Eye (tissue), 1 donor: Measurements from ENCODE around the gene MEI1.
A peak's percentile ranks its signal among the peaks of the same experiment; 100 is the strongest.
"Not testable (repeated sequence)": the region's sequence is repeated elsewhere in the genome, so short reads cannot be mapped to it uniquely, and the experiment has no call there.

Experiments used
- DNase-seq: peaks from one replicate; pipeline ENCODE4 v3.0.0-alpha.2; 2015

MEI1 gene, protein sequence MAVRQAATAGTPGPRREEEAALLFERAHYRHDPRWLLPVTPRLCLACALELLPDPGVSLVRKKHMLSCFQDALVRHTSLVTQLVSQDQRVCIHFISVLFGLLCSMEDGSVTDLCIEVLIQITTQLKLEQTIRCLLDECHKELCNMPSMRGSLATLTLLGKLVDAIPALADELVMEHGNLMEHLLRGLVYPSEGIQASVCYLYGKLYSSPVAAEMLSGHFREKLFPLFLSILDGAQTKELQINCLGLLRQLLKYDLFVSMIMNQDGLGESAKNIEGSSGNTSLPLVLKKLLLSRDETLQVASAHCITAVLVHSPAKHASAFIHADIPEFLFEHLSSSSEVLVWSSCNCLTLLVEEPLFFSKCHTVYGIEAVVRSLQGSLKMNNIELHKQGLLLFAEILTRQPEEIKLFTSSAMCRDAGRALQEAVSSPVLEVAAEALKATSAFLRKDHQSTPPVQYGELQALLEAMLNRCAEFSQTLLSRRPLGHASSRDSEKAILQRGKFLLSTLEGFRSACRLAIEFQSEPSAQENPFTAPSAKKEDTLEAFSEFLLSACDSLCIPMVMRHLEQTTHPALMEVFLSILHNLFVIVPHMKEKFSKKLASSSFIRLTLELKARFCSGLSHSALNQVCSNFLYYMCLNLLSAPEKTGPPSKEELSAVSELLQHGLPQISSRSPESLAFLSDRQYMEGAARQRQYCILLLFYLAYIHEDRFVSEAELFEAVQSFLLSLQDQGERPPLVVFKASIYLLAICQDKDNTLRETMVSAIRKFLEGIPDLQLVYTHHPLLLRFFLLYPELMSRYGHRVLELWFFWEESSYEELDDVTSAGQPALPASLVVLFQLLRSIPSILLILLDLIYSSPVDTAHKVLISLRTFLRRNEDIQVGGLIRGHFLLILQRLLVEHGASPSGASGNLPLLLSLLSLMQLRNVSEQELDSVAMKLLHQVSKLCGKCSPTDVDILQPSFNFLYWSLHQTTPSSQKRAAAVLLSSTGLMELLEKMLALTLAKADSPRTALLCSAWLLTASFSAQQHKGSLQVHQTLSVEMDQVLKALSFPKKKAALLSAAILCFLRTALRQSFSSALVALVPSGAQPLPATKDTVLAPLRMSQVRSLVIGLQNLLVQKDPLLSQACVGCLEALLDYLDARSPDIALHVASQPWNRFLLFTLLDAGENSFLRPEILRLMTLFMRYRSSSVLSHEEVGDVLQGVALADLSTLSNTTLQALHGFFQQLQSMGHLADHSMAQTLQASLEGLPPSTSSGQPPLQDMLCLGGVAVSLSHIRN

DNA sequence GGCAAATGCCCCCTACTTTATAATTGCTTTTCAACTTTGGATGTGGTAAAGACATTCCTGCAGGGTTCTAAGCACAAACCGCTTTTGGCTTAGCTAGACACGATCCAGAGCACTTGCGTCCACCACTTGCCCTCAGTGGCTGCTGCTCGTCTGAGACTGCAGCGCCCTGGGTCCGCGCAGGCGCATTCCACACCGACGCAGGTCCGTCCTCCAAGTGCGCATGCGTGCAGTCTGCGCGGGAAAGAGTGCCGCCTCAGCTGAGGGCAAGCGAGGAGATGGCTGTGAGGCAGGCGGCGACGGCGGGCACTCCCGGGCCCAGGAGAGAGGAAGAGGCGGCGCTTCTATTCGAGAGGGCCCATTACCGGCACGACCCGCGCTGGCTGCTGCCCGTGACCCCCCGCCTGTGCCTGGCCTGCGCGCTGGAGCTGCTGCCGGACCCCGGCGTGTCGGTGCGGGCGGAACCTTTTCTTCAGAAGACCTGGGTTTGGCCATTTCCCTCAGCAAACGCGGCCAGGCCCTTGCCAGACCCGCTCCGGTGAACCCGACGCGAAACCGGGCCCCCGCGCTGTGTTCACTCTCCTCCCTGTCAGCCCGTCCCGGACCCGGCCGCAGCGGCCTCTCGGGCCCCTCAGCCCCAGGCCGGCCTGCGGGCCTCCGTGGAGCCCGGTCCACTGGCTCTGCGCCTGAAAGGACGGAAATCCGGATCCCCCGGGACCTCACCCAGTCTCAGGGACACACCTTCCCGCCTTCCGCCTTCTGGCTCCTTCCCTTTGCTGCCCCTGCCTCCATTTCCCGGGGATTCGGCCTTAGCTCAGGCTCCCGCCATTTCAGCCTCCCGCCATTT lies at the start of gene MEI1:
Gene MEI1, plus strand, starts transcription at position 240 of the 844 bp plus-strand sequence. Its CDS starts 36 bp downstream, at position 276.
- DNase-seq = peak; percentile 93

DNA sequence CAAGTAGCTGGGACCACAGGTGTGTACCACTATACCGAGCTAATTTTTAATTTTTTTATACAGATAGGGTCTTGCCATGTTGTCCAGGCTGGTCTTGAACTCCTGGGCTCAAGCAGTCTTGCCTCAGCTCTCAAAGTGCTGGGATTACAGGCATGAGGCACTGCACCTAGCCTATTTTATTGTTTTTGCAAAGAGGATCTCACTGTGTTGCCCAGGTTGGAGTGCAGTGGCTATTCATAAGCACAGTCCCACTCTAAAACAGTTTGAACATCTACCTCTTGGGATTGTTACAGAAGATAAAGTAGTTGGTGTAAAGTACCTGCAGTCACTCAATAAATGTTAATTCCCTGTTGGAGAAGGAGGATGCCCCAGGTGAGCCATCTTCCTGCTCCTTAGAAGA lies 49.1 kb upstream of the MEI1 start:
- DNase-seq = no peak

DNA sequence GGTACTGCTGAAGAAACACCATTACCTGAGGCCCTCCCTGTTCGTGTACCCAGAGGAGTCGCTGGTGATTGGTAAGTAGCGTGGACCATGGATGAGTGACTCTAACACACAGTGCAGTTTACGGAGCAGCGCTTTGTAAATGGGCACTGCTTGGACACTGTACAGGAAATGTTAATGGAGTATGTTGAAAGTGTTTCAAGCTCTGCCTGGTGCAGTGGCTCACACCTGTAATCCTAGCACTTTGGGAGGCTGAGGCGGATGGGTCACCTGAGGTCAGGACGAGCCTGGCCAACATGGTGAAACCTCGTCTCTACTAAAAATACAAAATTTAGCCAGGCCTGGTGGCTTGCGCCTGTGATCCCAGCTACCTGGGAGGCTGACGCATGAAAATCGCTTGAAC lies 48.5 kb upstream of the MEI1 start:
- DNase-seq = no peak

DNA sequence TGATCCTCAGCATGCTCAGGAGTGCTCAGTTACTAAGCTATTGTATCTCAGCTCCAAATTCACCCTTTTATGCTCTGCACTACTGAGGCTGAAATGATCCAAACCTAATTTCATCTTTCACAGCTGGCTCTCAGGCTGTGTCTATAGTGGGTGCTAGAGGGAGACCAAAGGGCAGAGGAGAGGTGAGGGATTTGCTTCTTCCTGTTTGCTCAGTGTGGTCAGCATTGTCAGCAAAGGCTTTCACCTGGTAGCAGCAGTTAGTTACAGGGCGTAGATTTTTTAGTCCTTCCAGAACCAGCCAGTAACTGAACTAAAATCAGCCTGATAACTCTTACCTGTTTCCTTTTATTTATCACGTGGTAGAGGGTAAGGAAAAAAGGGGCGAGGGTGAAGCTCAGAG lies 45.0 kb upstream of the MEI1 start:
- no peak for DNase-seq

DNA sequence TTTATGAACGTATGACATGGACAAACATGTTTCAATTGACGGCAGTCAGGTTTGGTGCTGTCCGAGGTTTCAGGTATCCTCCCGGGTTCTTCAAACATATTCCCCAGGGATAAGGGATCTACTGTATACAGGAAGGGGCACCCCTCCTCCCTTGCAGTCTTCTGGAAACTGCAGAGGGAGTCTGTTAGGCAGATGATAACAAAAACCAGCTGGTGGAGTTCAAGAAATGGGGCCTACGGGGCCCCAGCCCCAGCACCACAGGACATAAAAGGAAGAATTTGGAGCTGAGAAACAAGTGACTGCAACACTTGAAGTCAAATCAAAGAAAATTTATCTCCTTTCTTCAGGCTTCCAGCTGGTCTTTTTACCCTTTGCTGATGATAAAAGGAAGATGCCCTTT lies 42.7 kb upstream of the MEI1 start:
- no peak for DNase-seq

DNA sequence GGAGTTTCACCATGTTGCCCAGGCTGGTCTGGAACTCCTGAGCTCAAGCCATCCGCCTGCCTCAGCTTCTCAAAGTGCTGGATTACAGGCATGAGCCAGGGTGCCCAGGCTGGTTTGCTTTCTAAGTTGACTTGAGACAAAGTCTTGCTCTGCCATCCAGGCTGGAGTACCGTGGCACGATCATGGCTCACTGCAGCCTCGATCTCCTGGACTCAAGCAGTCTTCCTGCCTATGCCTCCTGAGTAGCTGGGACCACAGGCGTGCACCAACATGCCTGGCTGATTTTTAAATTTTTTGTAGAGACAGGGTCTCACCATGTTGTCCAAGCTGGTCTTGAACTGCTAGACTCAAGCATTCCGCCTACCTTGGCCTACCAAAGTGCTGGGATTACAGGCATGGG lies 41.6 kb upstream of the MEI1 start:
- DNase-seq = no peak

DNA sequence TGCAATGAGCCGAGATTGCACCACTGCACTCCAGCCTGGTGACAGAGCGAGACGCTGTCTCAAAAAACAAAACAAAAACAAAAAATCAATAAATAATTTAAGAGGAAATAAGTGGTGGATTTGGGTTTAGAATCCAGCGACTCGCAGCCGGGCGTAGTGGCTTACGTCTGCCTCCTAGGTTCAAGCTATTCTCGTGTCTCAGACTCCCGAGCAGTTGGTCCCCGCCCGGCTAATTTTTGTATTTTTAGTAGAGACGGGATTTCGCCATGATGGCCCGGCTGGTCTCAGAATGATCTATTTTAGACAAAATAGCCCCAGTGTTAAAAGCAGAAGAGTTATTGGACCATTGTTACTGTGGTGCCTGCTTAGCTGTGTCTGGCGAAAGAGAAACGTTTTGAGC lies 40.4 kb upstream of the MEI1 start:
- no peak for DNase-seq

DNA sequence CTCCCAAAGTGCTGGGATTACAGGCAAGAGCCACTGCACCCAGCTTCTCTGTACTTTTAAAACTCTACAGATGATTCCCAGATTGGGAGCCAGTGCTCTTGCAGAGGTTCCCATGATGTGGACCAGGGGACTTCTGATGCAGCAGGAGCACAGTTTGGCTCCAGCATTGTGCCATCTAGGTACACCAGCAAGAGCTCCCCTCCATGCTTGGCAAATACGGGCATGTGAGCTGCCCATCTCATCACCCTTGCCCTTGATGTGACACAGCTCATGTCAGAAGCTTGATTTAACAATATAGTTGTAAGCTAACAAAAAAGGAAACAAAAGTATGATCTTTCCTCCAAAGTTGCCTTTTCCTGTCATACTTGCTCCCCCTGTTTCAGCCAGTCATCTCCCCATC lies 39.4 kb upstream of the MEI1 start:
- no peak for DNase-seq

DNA sequence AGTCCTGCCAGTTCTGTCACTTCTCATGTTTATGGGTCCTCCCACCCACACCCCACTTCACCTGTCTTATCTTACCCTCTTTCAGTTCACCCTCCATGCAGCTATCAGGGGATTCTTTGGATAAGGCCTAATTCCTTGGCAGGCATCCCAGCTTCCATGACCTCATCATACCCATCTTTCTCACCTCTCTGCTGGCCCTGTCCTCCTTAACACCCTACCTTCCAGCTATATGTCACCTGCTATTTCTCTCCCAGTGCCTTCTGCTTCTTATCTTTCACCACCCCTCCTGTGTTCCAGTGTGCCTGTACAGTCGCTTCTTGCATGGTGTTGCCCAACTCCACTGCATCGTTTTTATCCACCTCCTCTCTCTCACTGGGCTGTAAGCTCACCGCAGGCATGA lies 38.9 kb upstream of the MEI1 start:
- no peak for DNase-seq

DNA sequence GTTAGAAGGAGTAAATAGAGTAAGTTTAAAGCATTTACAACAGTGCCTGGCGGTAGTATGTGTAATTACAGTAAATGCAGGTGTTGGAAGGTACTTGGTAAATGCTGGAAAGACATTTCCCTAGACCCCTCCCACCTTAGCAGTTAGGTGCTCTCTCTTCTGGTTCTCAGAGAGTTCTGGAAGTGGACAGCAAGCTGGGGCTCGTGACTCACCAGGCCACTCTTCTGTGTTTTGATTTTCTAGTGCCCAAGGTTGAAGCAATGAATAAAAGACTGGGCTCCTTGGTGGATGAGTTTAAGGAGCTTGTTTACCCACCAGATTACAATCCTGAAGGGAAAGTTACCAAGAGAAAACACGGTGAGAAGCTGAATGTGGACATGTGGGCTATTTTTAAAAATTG lies 38.2 kb upstream of the MEI1 start:
- no peak for DNase-seq

DNA sequence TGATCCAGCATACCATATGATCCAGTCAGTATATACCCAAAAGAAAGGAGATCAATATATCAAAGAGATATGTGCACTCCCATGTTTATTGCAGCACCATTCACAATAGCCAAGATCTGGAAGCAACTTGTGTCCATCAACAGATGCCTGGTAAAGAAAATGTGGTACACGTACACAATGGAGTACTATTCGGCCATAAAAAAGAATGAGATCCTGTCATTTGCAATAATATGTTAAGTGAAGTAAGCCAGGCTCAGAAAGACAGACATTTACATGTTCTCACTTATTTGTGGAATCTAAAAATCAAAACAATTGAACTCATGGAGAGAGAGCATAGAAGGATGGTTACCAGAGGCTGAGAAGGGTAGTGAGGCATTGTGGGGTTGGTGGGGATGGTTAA lies 37.6 kb upstream of the MEI1 start:
- DNase-seq = no peak

DNA sequence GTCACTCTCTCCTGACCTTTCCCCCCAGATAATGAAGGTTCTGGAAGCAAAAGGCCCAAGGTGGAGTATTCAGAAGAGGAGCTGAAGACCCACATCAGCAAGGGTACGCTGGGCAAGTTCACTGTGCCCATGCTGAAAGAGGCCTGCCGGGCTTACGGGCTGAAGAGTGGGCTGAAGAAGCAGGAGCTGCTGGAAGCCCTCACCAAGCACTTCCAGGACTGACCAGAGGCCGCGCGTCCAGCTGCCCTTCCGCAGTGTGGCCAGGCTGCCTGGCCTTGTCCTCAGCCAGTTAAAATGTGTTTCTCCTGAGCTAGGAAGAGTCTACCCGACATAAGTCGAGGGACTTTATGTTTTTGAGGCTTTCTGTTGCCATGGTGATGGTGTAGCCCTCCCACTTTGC lies 35.7 kb upstream of the MEI1 start:
- DNase-seq = not testable (repeated sequence)

DNA sequence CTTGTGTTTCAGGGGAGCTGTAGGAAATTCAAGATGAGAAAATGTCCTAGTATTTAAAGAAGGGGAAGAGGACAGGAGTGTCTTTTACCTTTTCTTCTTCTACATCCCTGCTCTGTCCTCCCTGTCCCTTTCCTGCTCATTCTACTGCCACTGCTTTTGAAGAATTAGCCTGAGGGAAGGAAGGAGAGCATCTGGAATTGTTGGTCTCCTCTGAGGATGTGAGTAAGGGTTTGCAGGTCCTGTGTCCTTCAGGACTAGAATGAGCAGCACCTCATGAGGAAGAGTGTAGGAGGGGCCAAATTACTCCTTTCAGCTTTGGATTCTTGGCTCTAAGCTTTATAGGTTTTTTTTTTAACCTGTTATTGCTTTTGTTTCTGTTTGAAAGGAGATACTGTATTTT lies 34.8 kb upstream of the MEI1 start:
- DNase-seq = no peak

DNA sequence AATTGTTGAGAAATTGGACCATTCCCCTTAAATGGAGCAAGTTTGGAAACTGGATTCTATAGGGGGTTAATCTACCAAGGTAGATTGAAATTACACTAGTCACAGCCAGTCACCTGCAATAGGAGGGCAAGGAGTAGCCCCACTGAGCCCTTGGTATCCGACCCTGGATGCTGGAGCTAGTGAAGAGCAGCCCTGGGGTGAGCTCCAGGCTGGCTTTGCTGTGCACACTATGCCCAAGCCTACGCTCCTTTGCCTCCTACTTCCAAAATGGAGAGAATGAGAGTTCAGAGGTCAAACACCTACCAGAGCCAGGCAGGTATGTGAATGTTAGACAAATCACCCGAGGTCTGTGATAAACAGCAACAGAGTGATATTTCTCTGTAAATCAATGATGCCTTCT lies 34.4 kb upstream of the MEI1 start:
- DNase-seq = no peak

DNA sequence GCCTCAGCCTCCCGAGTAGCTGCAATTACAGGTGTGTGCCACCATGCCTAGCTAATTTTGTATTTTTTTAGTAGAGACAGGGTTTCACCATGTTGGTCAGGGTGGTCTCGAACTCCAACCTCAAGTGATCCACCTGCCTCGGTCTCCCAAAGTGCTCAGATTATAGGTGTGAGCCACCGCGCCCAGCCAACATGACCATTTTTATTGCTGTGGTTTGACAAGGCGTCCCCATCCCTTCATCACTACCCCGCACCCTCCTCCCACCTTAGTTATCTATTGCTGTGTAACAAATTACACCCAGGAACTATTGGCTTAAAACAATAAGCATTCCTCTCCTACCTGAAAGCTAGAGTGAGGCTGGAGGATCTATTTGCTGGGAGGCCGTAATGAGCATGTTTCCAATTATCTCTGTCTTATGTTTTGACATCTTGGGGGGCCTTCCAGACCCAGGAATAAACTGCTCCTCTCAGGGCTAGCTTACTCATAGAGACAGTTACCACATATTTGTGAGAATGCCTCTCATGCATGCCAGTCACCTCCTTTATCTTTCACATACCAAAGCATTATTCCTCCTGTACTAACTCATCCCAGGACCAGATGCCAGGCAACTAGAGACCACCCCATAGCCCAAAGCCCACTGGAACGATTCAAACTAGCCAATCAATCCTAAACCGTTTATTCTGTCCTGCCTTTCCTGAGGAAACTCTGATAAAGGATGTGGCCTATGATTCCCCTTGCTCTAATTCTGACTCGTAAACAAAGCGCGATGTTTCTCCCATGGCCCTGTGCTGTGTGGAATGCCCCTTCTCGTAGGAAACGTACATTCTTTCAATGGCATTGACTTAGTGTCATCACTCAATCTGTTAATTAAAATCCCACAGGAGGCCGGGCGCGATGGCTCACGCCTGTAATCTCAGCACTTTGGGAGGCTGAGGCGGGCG lies 30.1 kb upstream of the MEI1 start:
- no peak for DNase-seq

DNA sequence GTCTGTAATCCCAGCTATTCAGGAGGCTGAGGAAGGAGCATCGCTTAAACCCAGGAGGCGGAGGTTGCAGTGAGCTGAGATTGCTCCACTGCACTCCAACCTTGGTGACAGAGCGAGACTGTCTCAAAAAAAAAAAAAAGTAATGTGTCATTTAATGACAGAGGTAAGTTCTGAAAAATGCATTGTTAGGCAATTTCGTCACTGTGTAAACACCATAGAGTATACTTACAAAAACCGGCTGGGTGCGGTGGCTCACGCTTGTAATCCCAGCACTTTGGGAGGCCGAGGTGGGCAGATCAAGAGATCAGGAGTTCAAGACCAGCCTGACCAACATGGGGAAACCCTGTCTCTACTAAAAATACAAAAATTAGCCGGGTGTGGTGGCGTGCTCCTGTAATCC lies 27.2 kb upstream of the MEI1 start:
- DNase-seq = not testable (repeated sequence)

DNA sequence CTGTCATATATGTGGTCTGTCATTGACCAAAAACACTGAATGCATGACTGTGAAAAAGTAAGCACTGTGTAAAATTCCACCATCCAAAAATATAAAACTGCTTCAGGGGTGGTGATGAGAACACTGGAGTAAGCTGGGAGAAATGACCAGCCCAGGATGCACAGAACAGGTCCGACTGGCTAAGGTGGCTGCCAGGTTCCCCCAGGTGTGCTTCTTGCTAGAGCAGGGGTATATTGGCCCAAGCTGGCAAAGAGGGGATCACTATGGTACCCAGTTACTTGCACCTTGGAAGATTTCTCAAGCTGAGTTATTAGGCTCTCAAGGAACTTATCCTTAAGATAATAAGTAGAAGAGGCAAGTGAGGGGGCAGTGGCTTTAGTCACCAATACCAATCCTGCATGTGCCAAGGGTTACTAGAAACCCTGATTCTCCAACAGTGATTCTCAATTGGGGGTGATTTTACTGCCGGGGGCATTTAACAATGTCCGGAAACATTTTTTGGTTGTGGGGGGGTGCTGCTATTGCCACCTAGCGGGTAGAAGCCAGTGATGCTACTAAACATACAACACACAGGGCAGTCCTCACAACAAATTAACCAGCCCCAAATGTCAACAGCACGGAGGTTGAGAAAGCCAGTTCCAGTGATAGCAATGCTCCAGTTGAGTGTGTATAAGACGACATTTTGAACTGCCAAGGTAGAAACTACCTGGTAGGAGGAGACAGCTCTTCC lies 26.4 kb upstream of the MEI1 start:
- no peak for DNase-seq

DNA sequence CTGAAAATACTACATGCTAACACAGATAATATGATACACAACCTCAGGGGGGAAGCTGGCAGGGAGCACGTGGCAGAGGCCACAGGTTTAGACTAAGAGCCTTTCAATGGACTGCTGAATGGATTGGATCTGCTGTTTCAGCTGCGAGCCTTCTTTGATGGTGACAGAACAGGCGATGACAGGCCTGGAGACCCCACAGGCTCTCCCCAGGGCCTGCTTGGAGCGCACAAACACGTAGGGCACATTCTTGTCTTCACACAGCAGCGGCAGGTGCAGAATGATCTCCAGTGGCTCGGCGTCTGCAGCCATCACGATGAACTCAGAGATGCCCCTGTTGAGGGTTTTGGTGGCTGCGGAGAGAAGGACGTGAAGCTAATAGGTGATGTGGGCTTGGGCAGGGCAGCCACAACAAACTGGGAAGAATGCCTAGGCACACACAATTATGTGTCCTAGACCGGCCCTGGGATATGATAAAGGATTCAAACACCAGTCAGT lies 24.4 kb upstream of the MEI1 start:
- DNase-seq = no peak

DNA sequence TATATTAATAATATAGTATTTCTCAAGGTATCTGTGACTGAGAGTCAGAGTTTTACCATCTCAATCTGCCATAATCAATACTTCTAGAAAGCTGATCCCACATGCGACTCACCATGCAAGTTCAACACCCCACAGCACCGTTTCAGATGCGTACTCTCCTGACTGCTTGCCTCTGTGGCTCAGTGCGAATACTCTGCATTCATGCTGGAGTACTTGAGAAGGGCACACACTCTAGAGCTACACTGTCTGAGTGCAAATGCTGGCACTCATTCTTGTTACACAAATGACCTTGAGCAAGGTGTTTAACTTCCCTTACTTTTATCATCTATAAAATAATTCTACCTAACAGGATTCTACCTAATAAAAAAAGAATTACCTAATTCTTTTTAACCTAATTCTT lies 23.2 kb upstream of the MEI1 start:
- DNase-seq = no peak

DNA sequence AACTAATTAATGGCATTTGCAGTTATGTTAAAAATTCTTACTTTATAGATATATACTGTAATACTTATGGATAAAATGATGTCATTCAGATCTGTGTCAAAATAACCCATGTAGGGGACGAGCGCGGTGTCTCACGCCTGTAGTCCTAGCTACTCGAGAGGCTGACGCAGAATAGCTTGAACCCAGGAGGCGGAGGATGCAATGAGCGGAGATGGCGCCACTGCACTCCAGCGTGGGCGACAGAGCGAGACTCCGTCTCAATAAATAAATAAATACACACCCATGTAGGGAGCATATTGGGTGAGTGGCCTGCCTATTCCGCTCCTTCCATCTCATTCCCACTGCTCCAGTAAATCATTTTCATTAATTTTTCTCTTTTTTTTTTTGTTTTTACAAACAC lies 17.7 kb upstream of the MEI1 start:
- peak; percentile 22 for DNase-seq
